ENCODE data around the gene ABLIM3. TPM values are rescaled to one million over a fixed set of nuclear protein-coding genes. Genes with fewer than 3 reads are reported as not detected.

ABLIM3 gene
- total and polyA plus RNA-seq, 2 of the 13 experiments (the other 11 are each of a cell fraction or from before 2014, with no cell fraction given): 0.53 to 6.3 TPM

DNA sequence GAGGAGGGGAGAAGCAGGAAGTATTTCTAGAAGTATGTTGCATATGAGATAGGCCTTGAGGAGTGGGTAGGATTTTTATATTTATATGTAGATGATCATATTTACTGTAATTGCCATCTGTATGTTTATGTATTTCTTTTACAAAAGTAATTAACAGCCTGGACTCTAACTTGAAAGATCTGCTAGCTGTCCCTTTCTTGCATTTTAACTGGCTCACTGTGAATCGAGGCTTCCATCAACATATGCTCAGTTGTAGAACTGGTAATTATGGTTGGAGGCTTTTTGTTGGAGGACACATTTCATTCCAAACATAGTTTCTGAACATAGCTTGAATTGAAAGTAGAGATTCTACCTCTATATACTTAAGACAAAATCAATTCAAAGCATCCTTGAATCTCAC is 23.4 kb downstream of the ABLIM3 start:
- 83% methylated on average over 1 of the region's 1 CpG for WGBS (ENCODE audit: low lambda C conversion rate)
- intact Hi-C loops (cut with micrococcal nuclease; ENCODE audit: unreplicated experiment) (no loop called here), in situ Hi-C loops (cut with HindIII; ENCODE audit: extremely low pct_ligation_motif_present, low pct_unique_long_range_greater_than_20kb) (no loop called here)
- H3K4me3 ChIP-seq (replicated peaks in 1 of 3; ENCODE audit: insufficient read depth in 1 of 3, low read depth in 2 of 3, low read length in 3 of 3): no peak overlapping the region
- H4K20me1 ChIP-seq (ENCODE audit: insufficient read depth, low read length): no peaks in the 10 kb centered on the region
- BruUV-seq (replicated peaks): no TSS peak
- ChIA-PET POLR2A (interaction anchor here (1.4 to 1.7 kb wide), 2 partner anchors 9 to 13 kb away, joined by 5 to 9 read pairs; no protein-coding TSS in a partner anchor), CTCF (ENCODE audit: low intra/inter-chr PET ratio, low total read pairs) (no interaction called here)
- no peak overlapping the region for H3K9ac ChIP-seq (ENCODE audit: insufficient read depth, low read depth, low read length)
- no peaks in the 10 kb centered on the region for H3K27me3 ChIP-seq (ENCODE audit: control insufficient read depth in 1 of 2, insufficient read depth in 2 of 2, low read length in 2 of 2)
- no peaks in the 10 kb centered on the region for H3K9me3 ChIP-seq (ENCODE audit: low read length)
- TF ChIP-seq ZNF329 (CRISPR knock-in tag; IDR thresholded peaks at IDR 0.05; ENCODE audit: low read depth) (no peak), NFKBIZ (CRISPR knock-in tag; IDR thresholded peaks at IDR 0.05) (no peak), ZFP90 (CRISPR knock-in tag; IDR thresholded peaks at IDR 0.05; ENCODE audit: borderline replicate concordance) (no peak), ZNF432 (CRISPR knock-in tag; IDR thresholded peaks at IDR 0.05; ENCODE audit: borderline replicate concordance) (no peak), NCOR1 (IDR thresholded peaks at IDR 0.05; ENCODE audit: borderline replicate concordance, low read length) (no peak), ZNF207 (IDR thresholded peaks at IDR 0.05; ENCODE audit: borderline replicate concordance) (no peak), ERF (CRISPR knock-in tag; IDR thresholded peaks at IDR 0.05) (no peak), SMC3 (IDR thresholded peaks at IDR 0.05; ENCODE audit: low read length) (no peak), ZNF468 (CRISPR knock-in tag; IDR thresholded peaks at IDR 0.05) (no peak), BHLHE40 (IDR thresholded peaks at IDR 0.05; ENCODE audit: low read length) (no peak)
- no peak overlapping the region for H3K4me2 ChIP-seq (ENCODE audit: low read depth, low read length)
- FAIRE-seq (no peak), DNase-seq (ENCODE audit: low spot score) (no peak), ATAC-seq (no peak)
- no peak overlapping the region for H3K27ac ChIP-seq (ENCODE audit: extremely low read length, insufficient read depth, low read length)
- no peak overlapping the region for H2AFZ ChIP-seq (ENCODE audit: low read length)
- peaks cover 10% of the 10 kb centered on the region for H3K79me2 ChIP-seq (ENCODE audit: insufficient read depth, low read length)
- H3K4me1 ChIP-seq (ENCODE audit: insufficient read depth, low read length): peaks cover 57% of the 10 kb centered on the region
- H3K36me3 ChIP-seq (replicated peaks in 1 of 2; ENCODE audit: control insufficient read depth in 1 of 2, insufficient read depth in 2 of 2, low read length in 2 of 2): no peaks in the 10 kb centered on the region

DNA sequence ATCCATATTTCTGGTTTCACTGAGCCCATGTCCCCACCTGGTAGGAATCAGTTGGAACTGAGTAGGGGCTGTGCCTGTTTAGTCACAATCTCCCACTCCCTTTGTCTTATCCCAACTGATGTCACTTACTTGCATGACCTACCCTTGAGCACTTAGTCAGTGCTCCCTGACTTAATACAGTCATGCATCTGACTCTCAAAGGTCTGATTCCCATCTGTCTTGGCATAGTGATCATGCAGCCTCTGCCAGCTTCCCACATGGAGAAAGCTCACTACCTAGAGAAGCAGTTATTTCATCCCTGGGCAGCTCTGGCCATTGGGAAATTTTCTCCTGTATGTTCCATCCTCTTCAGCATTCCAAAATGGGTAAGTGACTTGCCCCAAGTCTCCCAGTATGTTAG is 24.8 kb downstream of the ABLIM3 start:
- Histone ChIP-seq H3K27ac (ENCODE audit: extremely low read length, insufficient read depth, low read length) (no peak overlapping the region), H3K4me2 (ENCODE audit: low read depth, low read length) (no peak overlapping the region), H3K27me3 (ENCODE audit: control insufficient read depth in 1 of 2, insufficient read depth in 2 of 2, low read length in 2 of 2) (no peaks in the 10 kb centered on the region), H2AFZ (ENCODE audit: low read length) (no peak overlapping the region), H4K20me1 (ENCODE audit: insufficient read depth, low read length) (no peaks in the 10 kb centered on the region), H3K9ac (ENCODE audit: insufficient read depth, low read depth, low read length) (no peak overlapping the region), H3K9me3 (ENCODE audit: low read length) (no peaks in the 10 kb centered on the region), H3K36me3 (replicated peaks in 1 of 2; ENCODE audit: control insufficient read depth in 1 of 2, insufficient read depth in 2 of 2, low read length in 2 of 2) (no peaks in the 10 kb centered on the region), H3K4me3 (replicated peaks in 1 of 3; ENCODE audit: insufficient read depth in 1 of 3, low read depth in 2 of 3, low read length in 3 of 3) (no peak overlapping the region), H3K79me2 (ENCODE audit: insufficient read depth, low read length) (peaks cover 10% of the 10 kb centered on the region), H3K4me1 (ENCODE audit: insufficient read depth, low read length) (peaks cover 43% of the 10 kb centered on the region)
- ChIA-PET POLR2A (no interaction called here), CTCF (ENCODE audit: low intra/inter-chr PET ratio, low total read pairs) (no interaction called here)
- TF ChIP-seq PHF20 (CRISPR knock-in tag; IDR thresholded peaks at IDR 0.05): no peak
- BruUV-seq (replicated peaks): no TSS peak
- in situ Hi-C loops (cut with HindIII; ENCODE audit: extremely low pct_ligation_motif_present, low pct_unique_long_range_greater_than_20kb): no loop called here
- no peak for ATAC-seq
- intact Hi-C loops (cut with micrococcal nuclease; ENCODE audit: unreplicated experiment): no loop called here
- DNase-seq (ENCODE audit: low spot score): no peak
- no peak for FAIRE-seq
